Urinary bladder (tissue), 4 donors: ENCODE data around the gene NAT14. TPM values are rescaled to one million over a fixed set of nuclear protein-coding genes. Genes with fewer than 3 reads are reported as not detected.

Source experiments
- DNase-seq: peaks from one replicate; pipeline ENCODE4 v3.0.0-alpha.2; 2015; ENCODE audit errors: extremely low spot score
- H3K27ac ChIP-seq: one replicate; pipeline ENCODE4 v1.5.1; 2013; ENCODE audit warnings: low read depth, mild to moderate bottlenecking, moderate library complexity
- H3K36me3 ChIP-seq: one replicate; pipeline ENCODE4 v1.6.1; 2013; ENCODE audit warnings: mild to moderate bottlenecking, moderate library complexity; ENCODE audit not compliant: insufficient read depth
- H3K4me1 ChIP-seq: one replicate; pipeline ENCODE4 v1.6.1; 2013; ENCODE audit warnings: mild to moderate bottlenecking, moderate library complexity; ENCODE audit not compliant: insufficient read depth
- H3K4me3 ChIP-seq: one replicate; pipeline ENCODE4 v1.5.1; 2013; ENCODE audit warnings: low read depth, low read length
- WGBS: extraction: QIAGEN DNeasy Blood & Tissue Kit; methylation state at CpG from one replicate; pipeline ENCODE4 v1.1.7; 2013; 5-methylcytosine and 5-hydroxymethylcytosine counted together
- polyA plus RNA-seq: library from polyadenylated mRNA; stranded (reverse); fragments of 200-250 nt; gene quantifications from one replicate; pipeline ENCODE4 v1.2.3, GENCODE V29; 2013
- total RNA-seq: library from RNA; depleted of rRNA; stranded (reverse); fragments of >200 nt; gene quantifications from one replicate; pipeline ENCODE4 v1.2.3, GENCODE V29; 2014
- donor health status: healthy with polysubstance abuse.
- donor health status: healthy.

The NAT14 gene
- total and polyA plus RNA-seq, 2 donors: 7.1 to 27.0 TPM

DNA sequence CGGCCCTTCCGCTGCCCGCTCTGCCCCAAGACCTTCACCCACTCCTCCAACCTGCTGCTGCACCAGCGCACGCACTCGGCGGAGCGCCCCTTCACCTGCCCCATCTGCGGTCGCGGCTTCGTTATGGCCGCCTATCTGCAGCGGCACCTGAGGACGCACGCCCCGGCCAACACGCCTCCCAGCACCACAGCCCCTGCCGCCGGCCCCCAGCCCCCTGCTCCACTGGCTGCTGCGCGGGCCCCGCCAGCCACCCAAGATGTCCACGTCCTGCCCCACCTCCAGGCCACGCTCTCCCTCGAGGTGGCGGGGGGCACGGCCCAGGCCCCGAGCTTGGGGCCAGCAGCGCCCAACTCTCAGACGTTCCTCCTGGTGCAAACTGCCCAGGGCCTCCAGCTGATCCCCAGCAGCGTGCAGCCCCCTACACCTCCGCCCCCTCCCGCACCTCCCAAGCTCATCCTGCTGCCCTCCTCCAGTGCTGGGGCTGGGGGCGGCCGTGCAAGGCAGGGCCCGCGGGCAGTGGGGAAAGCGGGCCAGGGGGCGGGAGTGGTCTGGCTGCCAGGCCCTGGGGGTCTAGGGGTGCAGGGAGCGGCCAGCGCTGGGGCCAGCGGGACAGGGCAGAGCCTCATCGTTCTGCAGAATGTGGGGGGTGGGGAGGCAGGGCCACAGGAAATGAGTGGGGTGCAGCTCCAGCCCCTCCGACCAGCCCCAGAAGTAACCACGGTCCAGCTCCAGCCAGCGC, 1.9 kb upstream of the NAT14 start:
- no peaks in the 10 kb centered on the region for H3K36me3 ChIP-seq
- H3K27ac ChIP-seq: no peak overlapping the region
- DNase-seq: no peak
- H3K4me3 ChIP-seq: no peak overlapping the region
- whole genome bisulfite sequencing: 92% methylated on average over 47 of the region's 47 CpGs
- no peaks in the 10 kb centered on the region for H3K4me1 ChIP-seq

DNA sequence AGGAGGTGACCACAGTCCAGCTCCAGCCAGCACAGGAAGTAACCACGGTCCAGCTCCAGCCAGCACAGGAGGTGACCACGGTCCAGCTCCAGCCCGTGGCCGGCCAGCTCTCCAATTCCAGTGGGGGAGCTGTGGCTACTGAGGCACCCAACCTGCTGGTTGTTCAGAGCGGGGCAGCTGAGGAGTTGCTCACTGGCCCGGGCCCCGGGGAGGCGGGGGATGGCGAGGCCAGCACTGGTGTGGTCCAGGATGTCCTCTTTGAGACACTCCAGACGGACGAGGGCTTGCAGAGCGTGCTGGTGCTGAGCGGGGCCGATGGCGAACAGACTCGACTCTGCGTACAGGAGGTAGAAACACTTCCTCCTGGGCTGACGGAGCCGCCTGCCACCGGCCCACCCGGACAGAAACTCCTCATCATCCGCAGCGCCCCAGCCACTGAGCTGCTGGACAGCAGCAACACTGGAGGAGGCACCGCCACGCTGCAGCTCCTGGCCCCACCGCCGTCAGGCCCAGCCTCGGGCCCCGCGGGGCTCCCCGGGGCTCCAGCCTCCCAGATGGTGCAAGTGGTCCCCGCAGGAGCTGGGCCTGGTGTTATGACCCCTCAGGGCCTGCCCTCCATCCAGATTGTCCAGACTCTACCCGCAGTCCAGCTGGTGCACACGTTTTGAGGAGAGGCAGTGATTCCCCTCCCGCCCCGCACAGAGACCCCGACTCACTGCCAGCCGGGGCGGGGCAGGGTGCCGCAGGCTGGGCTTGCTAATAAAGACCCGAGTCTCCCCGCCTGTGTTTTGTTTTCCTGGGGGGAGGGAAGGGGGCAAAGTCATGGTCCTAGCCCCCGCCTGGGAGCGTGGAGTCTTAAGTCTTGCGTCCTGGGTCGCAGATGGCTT, 1.0 kb upstream of the NAT14 start:
- DNase-seq: no peak
- Histone ChIP-seq H3K27ac (no peak overlapping the region), H3K4me3 (peak overlapping the region; percentile 57), H3K36me3 (no peaks in the 10 kb centered on the region), H3K4me1 (no peaks in the 10 kb centered on the region)
- 76% methylated on average over 46 of the region's 46 CpGs for WGBS

DNA sequence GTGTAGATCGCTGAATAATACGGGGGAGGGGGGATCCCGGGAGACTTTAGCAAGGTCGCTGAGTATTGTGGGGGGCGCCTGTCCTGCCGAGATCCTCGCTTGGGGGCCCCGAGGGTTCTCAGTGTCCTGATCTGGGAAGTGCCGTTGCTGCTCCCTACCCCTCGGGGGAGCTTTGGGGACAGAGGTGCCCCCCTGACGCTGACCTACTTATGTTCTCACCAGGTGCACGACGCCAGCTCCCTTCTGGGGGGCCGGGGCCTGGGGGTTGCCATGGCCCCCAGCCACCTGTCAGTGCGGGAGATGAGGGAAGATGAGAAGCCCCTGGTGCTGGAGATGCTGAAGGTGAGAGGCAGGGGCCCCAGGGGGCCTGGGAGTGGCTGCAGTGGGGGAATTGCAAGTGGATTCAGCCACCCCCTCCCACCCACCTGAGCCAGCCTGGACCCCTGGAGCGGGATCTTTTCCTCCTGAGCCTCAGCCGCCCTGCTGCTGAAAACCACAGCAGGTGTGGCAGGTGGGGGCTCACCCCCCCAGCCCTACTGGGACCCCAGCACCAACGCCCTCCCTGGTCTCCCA, 537 bp downstream of the NAT14 start:
- peak overlapping the region; percentile 57 for H3K4me3 ChIP-seq
- WGBS: 25% methylated on average over 18 of the region's 18 CpGs
- peak overlapping the region; percentile 35 for H3K27ac ChIP-seq
- H3K4me1 ChIP-seq: no peaks in the 10 kb centered on the region
- no peaks in the 10 kb centered on the region for H3K36me3 ChIP-seq
- DNase-seq: no peak

DNA sequence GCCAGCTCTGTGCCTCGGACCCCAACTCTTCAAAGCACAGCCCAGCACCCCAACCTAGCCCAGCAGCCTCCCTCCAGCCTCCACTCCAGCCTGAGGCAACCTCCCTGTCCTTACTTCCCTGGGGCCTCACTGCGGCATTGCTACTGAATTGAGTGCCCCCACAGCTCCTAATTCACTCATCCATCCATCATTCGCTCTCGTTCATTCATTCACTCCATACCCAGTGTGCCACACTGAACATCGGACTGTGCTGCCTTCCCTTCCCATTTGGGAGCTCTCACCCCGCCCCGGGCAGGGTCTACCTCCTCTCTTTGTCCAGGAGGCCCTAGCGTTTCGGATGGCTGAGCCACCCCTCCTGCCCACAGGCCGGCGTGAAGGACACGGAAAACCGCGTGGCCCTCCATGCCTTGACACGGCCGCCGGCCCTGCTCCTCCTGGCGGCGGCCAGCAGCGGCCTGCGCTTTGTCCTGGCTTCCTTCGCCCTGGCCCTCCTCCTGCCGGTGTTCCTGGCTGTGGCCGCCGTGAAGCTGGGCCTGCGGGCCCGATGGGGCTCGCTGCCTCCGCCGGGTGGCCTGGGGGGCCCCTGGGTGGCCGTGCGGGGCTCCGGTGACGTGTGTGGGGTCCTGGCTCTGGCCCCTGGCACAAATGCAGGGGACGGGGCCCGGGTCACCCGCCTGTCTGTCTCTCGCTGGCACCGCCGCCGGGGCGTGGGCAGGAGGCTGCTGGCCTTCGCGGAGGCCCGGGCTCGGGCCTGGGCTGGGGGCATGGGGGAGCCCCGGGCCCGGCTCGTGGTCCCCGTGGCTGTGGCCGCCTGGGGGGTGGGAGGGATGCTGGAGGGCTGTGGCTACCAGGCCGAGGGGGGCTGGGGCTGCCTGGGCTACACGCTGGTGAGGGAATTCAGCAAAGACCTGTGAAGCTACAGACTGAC, 1.3 kb downstream of the NAT14 start:
- WGBS: 78% methylated on average over 53 of the region's 53 CpGs
- DNase-seq: no peak
- H3K27ac ChIP-seq: no peak overlapping the region
- H3K4me3 ChIP-seq: no peak overlapping the region
- H3K36me3 ChIP-seq: no peaks in the 10 kb centered on the region
- H3K4me1 ChIP-seq: no peaks in the 10 kb centered on the region

DNA sequence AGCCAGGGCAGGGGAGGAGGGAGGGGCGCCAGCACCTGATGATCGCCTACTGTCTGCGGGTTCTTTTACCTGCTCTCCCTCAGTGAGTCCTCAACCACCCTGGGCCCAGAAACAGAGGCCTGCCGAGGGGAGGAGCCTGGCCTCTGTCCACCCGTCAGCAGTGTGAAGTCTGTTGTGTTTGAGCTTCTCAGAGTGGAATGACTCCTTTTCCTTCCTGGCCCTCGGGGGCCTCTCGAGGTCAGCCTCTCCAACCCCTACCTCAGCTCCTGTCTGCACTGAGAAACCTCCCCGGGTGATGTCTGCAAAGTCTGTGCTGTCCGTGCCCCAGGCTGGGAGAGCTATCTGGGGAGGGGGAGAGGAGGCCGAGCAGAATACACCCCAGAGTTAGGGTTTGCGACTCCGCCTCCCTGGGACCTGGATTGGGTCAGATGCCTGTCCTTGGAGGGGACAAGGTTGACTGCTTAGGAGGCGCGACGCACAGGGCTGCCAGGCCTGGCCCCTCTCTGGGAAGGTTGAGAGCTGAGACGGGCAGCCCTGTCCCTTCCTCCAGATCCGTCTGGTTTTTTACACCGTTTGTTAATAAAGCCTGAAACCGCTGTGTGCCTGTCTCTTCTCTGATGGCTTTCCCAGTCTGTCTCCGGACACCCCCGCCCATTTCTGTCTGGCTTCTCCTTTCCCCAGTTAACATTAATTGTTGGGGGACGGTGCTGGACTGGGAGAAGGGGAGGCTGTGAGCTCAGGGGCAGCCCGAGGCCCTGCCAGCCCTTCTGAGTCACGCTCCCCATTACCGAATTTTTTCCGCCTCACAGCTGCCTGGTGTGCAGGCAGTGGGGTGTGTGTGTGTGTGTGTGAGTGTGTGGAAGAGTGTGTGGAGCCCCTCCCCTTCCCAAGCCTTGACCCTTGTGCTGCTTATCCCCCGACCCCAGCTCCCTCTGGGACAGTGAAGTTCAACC, 2.3 kb downstream of the NAT14 start:
- 21% methylated on average over 27 of the region's 27 CpGs for WGBS
- DNase-seq: no peak
- H3K4me1 ChIP-seq: no peaks in the 10 kb centered on the region
- H3K36me3 ChIP-seq: no peaks in the 10 kb centered on the region
- H3K27ac ChIP-seq: peak overlapping the region; percentile 69
- no peak overlapping the region for H3K4me3 ChIP-seq

DNA sequence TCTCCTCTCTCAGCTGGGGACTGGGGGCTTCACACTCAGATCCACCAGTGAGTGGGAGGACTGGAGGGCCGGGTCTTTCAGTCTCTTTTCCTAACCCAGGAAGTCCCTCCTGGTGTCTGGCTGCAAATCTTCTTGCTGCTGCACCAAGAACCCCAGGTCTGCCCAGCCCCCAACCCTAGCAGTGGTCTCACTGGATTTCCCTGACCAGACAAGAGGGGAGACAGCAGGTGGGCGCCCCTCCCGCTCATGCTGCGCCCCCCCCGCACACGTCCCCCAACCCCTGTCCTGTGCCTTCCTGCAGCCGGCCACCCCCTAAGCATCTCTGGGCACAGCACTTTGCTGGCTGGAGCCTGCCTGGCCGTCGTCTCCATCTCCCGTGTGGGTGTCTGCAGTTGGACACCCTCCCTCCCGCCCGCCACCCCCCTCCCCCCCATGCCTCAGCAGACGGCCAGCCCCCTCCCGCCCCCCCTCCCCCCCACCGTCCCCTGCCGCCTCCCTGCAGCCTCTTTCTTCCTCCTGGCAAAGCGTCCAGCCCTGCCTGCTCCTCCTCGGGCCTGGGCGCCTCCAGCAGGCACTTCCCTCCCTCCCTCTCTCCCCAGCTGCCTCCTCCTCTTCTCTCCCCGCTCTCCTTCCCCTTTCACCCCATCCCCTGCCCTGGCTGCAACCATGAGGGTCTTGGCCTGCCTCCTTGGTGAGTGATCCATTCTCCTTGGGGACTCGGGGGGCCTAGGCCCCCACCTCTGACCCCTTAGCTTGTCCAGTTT, 3.1 kb downstream of the NAT14 start, which contains the start of gene SSC5D:
SSC5D (plus strand) TSS at position 513 of the 764 bp plus-strand sequence; CDS start at position 667, 154 bp downstream.
- no peak for DNase-seq
- no peak within 1 kb of the TSS for H3K4me3 ChIP-seq
- no peaks in the 10 kb centered on the region for H3K36me3 ChIP-seq
- WGBS: 12% methylated on average over 19 of the region's 21 CpGs
- H3K4me1 ChIP-seq: no peaks in the 10 kb centered on the region
- H3K27ac ChIP-seq: peak within 1 kb of the TSS; percentile 69

DNA sequence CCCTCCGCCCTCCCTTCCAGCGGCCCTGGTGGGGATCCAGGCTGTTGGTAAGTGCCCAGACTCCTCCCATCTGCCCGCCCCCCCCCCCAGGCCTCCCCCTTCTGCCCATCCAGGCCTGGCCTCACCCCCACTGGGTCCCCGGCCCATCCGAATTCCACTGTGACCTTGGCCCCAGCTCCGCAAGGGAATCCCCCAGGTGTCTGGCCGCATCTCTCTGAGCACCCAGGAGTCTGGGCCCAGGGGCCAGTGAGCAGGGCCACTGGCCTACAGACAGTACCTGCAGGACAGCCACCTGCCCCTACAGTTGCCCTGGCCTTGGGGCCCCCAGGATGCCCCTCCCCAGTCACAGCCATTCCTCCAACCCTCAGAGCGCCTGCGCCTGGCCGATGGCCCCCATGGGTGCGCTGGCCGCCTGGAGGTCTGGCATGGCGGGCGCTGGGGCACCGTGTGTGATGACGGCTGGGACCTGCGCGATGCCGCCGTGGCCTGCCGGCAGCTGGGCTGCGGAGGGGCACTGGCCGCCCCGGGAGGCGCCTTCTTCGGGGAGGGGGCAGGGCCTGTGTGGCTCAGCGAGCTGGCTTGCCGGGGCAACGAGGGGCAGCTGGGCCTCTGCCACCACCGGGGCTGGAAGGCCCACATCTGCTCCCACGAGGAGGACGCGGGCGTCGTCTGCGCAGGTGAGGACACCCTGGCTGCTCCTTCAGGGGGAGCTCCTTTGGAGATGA, 4.2 kb downstream of the NAT14 start:
- Histone ChIP-seq H3K4me1 (no peaks in the 10 kb centered on the region), H3K4me3 (no peak overlapping the region), H3K36me3 (no peaks in the 10 kb centered on the region), H3K27ac (no peak overlapping the region)
- DNase-seq: no peak
- WGBS: 56% methylated on average over 36 of the region's 36 CpGs

DNA sequence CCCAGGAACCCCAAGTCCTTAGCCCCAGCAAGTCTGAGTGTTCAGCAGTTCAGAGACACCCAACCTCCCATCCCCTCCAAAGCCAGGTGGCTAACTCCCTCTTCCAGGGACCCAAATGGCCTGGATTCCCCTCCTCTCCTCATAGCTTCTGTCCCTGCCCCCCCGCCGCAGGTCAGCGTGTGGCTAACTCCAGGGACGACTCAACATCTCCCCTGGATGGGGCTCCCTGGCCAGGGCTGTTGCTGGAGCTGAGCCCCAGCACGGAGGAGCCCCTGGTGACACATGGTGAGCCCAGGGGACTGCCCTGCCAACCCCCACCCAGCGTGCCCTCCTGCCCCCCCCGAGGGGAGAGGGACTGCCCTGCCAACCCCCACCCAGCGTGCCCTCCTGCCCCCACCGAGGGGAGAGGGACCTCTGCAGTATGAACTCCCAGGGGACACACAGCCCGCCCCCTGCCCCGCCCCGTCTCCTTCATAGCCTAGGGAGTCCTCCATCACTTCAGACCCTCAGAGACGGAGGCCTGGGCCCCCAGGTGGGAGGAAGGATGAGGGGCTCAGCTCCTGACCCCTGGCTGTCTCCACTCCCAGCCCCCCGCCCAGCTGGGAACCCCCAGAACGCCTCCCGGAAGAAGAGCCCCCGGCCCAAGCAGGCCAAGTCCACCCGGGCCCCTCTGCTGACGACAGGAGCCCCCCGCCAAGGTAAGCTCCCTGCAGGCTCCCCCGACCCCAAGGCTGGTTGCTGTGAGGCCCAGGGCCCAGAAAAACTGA, 4.9 kb downstream of the NAT14 start:
- H3K4me3 ChIP-seq: no peak overlapping the region
- H3K36me3 ChIP-seq: no peaks in the 10 kb centered on the region
- DNase-seq: no peak
- H3K4me1 ChIP-seq: no peaks in the 10 kb centered on the region
- WGBS: 68% methylated on average over 21 of the region's 21 CpGs
- no peak overlapping the region for H3K27ac ChIP-seq

DNA sequence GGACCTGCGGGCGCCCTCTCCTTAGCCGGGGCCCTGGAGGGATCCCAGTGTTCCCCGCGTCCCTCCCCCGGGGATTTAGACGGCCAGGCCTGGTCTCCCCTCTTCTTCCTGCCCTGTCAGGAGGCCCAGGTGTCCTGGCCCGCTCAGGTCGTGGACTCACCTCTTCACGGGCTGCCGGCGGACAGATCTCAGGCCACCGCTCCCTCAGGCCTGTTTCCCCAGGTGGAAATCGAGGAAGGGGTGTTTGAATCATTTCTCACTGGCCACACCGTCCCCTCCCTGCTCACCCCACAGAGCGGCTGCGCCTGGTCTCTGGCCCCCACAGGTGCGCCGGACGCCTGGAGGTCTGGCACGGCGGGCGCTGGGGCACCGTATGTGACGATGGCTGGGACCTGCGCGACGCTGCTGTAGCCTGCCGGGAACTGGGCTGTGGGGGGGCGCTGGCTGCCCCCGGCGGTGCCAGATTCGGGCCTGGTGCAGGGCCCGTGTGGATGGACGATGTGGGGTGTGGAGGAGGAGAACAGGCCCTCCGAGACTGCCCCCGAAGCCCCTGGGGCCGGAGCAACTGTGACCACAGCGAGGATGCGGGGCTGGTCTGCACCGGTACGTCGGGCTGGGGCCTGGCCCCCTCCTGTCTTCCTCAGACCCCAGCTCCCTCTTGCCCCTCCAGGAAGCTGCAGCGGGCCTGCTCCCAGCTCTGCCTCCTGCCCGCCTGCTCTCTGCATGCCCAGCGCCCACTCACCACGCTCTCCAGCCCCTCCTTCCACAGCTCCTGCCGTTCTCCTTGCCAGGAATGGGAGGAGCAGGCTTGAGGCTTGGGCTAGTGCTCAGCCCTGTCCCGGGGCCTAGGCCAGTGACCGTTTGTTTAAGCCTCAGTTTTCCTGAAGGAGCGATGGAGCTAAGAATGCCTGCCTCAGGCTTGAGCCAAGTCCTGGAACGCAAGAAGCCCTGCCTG, 5.8 kb downstream of the NAT14 start:
- 75% methylated on average over 52 of the region's 52 CpGs for WGBS
- no peak overlapping the region for H3K27ac ChIP-seq
- no peaks in the 10 kb centered on the region for H3K36me3 ChIP-seq
- H3K4me3 ChIP-seq: no peak overlapping the region
- no peaks in the 10 kb centered on the region for H3K4me1 ChIP-seq
- no peak for DNase-seq
